Measurements from ENCODE around the gene C2orf76. TPM values are rescaled to one million over a fixed set of nuclear protein-coding genes. Genes with fewer than 3 reads are reported as not detected.

C2orf76 gene
- total RNA-seq, 3 donors from 2014 or later (not counting 1 experiment from before 2014, with no cell fraction given): 14.1 to 21.9 (median 20.5) TPM

GRCh38 chr2:119307419-119308140, 59.1 kb downstream of the C2orf76 start:
- H3K36me3 Mint-ChIP-seq: no peaks in the 10 kb centered on the region
- H3K4me1 ChIP-seq (ENCODE audit: control insufficient read depth, insufficient read depth, low read length): no peaks in the 10 kb centered on the region
- peaks cover 0 to 6% of the 10 kb centered on the region in 2 donors for H3K4me1 Mint-ChIP-seq

GRCh38 chr2:119306196-119306590, 60.4 kb downstream of the C2orf76 start:
- H3K9me3 ChIP-seq (ENCODE audit: control insufficient read depth, insufficient read depth, low read length): no peaks in the 10 kb centered on the region
- WGBS (ENCODE audit: insufficient coverage): 95% methylated on average over 9 of the region's 10 CpGs
- no peaks in the 10 kb centered on the region for H3K9me3 Mint-ChIP-seq
- no peak for TF ChIP-seq CTCF (IDR thresholded peaks at IDR 0.05)
- H3K27me3 ChIP-seq (ENCODE audit: control insufficient read depth, insufficient read depth, low read length): no peaks in the 10 kb centered on the region
- no peaks in the 10 kb centered on the region for H3K4me1 ChIP-seq (ENCODE audit: control insufficient read depth, insufficient read depth, low read length)
- no peak overlapping the region for H3K4me3 Mint-ChIP-seq
- peaks cover 2% of the 10 kb centered on the region for H3K36me3 ChIP-seq (ENCODE audit: control insufficient read depth, insufficient read depth, low read length)
- DNase-seq (no peak), ATAC-seq (no peak)
- no peak overlapping the region for H3K27ac Mint-ChIP-seq
- H3K27ac ChIP-seq (ENCODE audit: low read length): no peak overlapping the region
- intact Hi-C loops (cut with micrococcal nuclease): no loop called here
- no peaks in the 10 kb centered on the region for H3K36me3 Mint-ChIP-seq
- peaks cover 0 to 6% of the 10 kb centered on the region in 2 donors for H3K4me1 Mint-ChIP-seq
- no peak overlapping the region for H3K4me3 ChIP-seq (ENCODE audit: low read length)
- no peaks in the 10 kb centered on the region for H3K27me3 Mint-ChIP-seq (ENCODE audit: low read depth in 2 of 2)

More at GRCh38 chr2:119307419-119308140, 59.1 kb downstream of the C2orf76 start:
- H3K4me3 ChIP-seq (ENCODE audit: low read length): no peak overlapping the region
- no peak overlapping the region for H3K27ac Mint-ChIP-seq
- H3K27me3 Mint-ChIP-seq (ENCODE audit: low read depth in 2 of 2): no peaks in the 10 kb centered on the region
- H3K27ac ChIP-seq (ENCODE audit: low read length): no peak overlapping the region
- peaks cover 4% of the 10 kb centered on the region for H3K36me3 ChIP-seq (ENCODE audit: control insufficient read depth, insufficient read depth, low read length)
- no peaks in the 10 kb centered on the region for H3K27me3 ChIP-seq (ENCODE audit: control insufficient read depth, insufficient read depth, low read length)
- no peaks in the 10 kb centered on the region for H3K9me3 Mint-ChIP-seq
- H3K4me3 Mint-ChIP-seq: no peak overlapping the region
- no peak for ATAC-seq
- no peak for DNase-seq
- intact Hi-C loops (cut with micrococcal nuclease): no loop called here
- no peaks in the 10 kb centered on the region for H3K9me3 ChIP-seq (ENCODE audit: control insufficient read depth, insufficient read depth, low read length)
- WGBS (ENCODE audit: insufficient coverage): 96% methylated on average over 6 of the region's 7 CpGs
- TF ChIP-seq CTCF (IDR thresholded peaks at IDR 0.05): no peak

GRCh38 chr2:119305497-119306195, 61.0 kb downstream of the C2orf76 start:
- Mint-ChIP-seq H3K4me3 (no peak overlapping the region), H3K9me3 (no peaks in the 10 kb centered on the region), H3K27me3 (ENCODE audit: low read depth in 2 of 2) (no peaks in the 10 kb centered on the region), H3K36me3 (no peaks in the 10 kb centered on the region), H3K27ac (no peak overlapping the region), H3K4me1 (peaks cover 0 to 6% of the 10 kb centered on the region in 2 donors)
- H3K4me3 ChIP-seq (ENCODE audit: low read length): no peak overlapping the region
- no peaks in the 10 kb centered on the region for H3K9me3 ChIP-seq (ENCODE audit: control insufficient read depth, insufficient read depth, low read length)
- DNase-seq (no peak), ATAC-seq (no peak)
- intact Hi-C loops (cut with micrococcal nuclease): no loop called here
- no peak for TF ChIP-seq CTCF (IDR thresholded peaks at IDR 0.05)
- H3K36me3 ChIP-seq (ENCODE audit: control insufficient read depth, insufficient read depth, low read length): no peaks in the 10 kb centered on the region
- H3K27me3 ChIP-seq (ENCODE audit: control insufficient read depth, insufficient read depth, low read length): no peaks in the 10 kb centered on the region
- no peak overlapping the region for H3K27ac ChIP-seq (ENCODE audit: low read length)
- H3K4me1 ChIP-seq (ENCODE audit: control insufficient read depth, insufficient read depth, low read length): no peaks in the 10 kb centered on the region
- WGBS (ENCODE audit: insufficient coverage): 87% methylated on average over 11 of the region's 12 CpGs
